Keratinocyte (primary cell): Measurements from ENCODE around the gene SAXO1. TPM values are rescaled to one million over a fixed set of nuclear protein-coding genes. Genes with fewer than 3 reads are reported as not detected.

ENCODE experiments used
- DNase-seq: peaks from one replicate; pipeline ENCODE4 v3.0.0-alpha.2; 2011; ENCODE audit warnings: low read depth, missing footprints, low spot score
- FAIRE-seq: peaks from 2 replicates; lab custom pipeline; 2011; peaks lifted over from hg19 to GRCh38; lab: Jason Lieb, UNC
- H2AFZ ChIP-seq: 2 replicates; pipeline ENCODE4 v1.6.0; 2012; ENCODE audit warnings: low read length, control low read depth, inconsistent platforms; ENCODE audit not compliant: control insufficient read depth
- H3K27ac ChIP-seq: 2 replicates; pipeline ENCODE4 v1.5.1; 2011; ENCODE audit warnings: low read length; ENCODE audit not compliant: control insufficient read depth, insufficient read depth
- H3K27me3 ChIP-seq: 3 replicates; pipeline ENCODE4 v1.6.0; 2011; ENCODE audit warnings: low read length; ENCODE audit not compliant: control insufficient read depth, insufficient read depth; ENCODE audit errors: extremely low read depth
- H3K36me3 ChIP-seq, 2 experiments: 2 replicates in 1 of 2; 3 replicates in 1 of 2; pipeline ENCODE4 v1.5.1; 2011; ENCODE audit warnings: low read length in 2 of 2, mild to moderate bottlenecking in 1 of 2; ENCODE audit not compliant: control insufficient read depth in 2 of 2, insufficient read depth in 2 of 2; ENCODE audit errors: extremely low read depth in 1 of 2
- H3K4me1 ChIP-seq: 3 replicates; pipeline ENCODE4 v1.5.1; 2011; ENCODE audit warnings: low read length; ENCODE audit not compliant: control insufficient read depth, insufficient read depth; ENCODE audit errors: extremely low read depth
- H3K4me2 ChIP-seq: 3 replicates; pipeline ENCODE4 v1.6.0; 2011; ENCODE audit warnings: low read depth, low read length; ENCODE audit not compliant: control insufficient read depth, insufficient read depth; ENCODE audit errors: extremely low read depth
- H3K4me3 ChIP-seq, 3 experiments: fragments of 200-600 bp in 1 of 3; sonication (generic) in 1 of 3; 2 replicates in 2 of 3; 3 replicates in 1 of 3; pipeline ENCODE4 v1.5.1; 2011 to 2016; ENCODE audit warnings: low read length in 3 of 3, mild to moderate bottlenecking in 3 of 3, control low read depth in 2 of 3, inconsistent platforms in 1 of 3, low read depth in 1 of 3, mixed read lengths in 1 of 3, mixed run types in 1 of 3, moderate library complexity in 1 of 3; ENCODE audit not compliant: control insufficient read depth in 2 of 3, insufficient read depth in 2 of 3; ENCODE audit errors: extremely low read depth in 1 of 3
- H3K79me2 ChIP-seq: 2 replicates; pipeline ENCODE4 v1.6.0; 2012; ENCODE audit warnings: low read length; ENCODE audit not compliant: control insufficient read depth, insufficient read depth
- H3K9ac ChIP-seq: 3 replicates; pipeline ENCODE4 v1.6.0; 2011; ENCODE audit warnings: low read length; ENCODE audit not compliant: control insufficient read depth, insufficient read depth; ENCODE audit errors: extremely low read depth
- H3K9me1 ChIP-seq: 3 replicates; pipeline ENCODE4 v1.6.0; 2011; ENCODE audit warnings: low read length; ENCODE audit not compliant: control insufficient read depth, insufficient read depth; ENCODE audit errors: extremely low read depth
- H3K9me3 ChIP-seq: 2 replicates; pipeline ENCODE4 v1.5.1; 2012; ENCODE audit warnings: low read depth, low read length; ENCODE audit not compliant: control insufficient read depth
- H4K20me1 ChIP-seq: 3 replicates; pipeline ENCODE4 v1.6.0; 2011; ENCODE audit warnings: low read length; ENCODE audit not compliant: control insufficient read depth, insufficient read depth; ENCODE audit errors: extremely low read depth
- CTCF ChIP-seq, 3 experiments: IDR thresholded peaks in 1 of 3; conservative IDR thresholded peaks in 1 of 3; optimal IDR thresholded peaks in 1 of 3; 2 replicates in 2 of 3; 3 replicates in 1 of 3; pipeline versions ENCODE3 to v1.5.1; 2011; ENCODE audit warnings: low read length in 3 of 3, mild to moderate bottlenecking in 3 of 3, moderate library complexity in 2 of 3, control low read depth in 1 of 3, inconsistent platforms in 1 of 3; ENCODE audit not compliant: insufficient read depth in 2 of 3; ENCODE audit errors: extremely low read depth in 1 of 3
- EZH2 ChIP-seq: IDR thresholded peaks from one replicate; pipeline ENCODE4 v1.6.1; 2012; ENCODE audit warnings: inconsistent platforms, mild to moderate bottlenecking, low read length, moderate library complexity
- dilution Hi-C: fragments of 300-500 bp; cut with MboI; formaldehyde crosslinking; loops from one replicate; pipeline ENCODE4 v1.7.0; 2020; ENCODE audit warnings: low sequenced_read_pairs; ENCODE audit not compliant: extremely low pct_ligation_motif_present
- polyA plus RNA-seq, 5 experiments: library from polyadenylated mRNA; depleted of rRNA in 3 of 5; stranded (reverse) in 3 of 5; stranded (forward) in 1 of 5; unstranded in 1 of 5; fragments of >200 nt; gene quantifications; 1 replicate in 1 of 5; 2 replicates in 3 of 5; 3 replicates in 1 of 5; pipeline versions ENCODE4 v1.2.1 to v1.2.3, GENCODE V29; 2011 to 2012; ENCODE audit warnings: missing spikeins in 2 of 5, low read depth in 1 of 5, low replicate concordance in 1 of 5

Gene SAXO1
- polyA plus RNA-seq, 1 donor (not counting 4 experiments of a cell fraction or from before 2014, with no cell fraction given), result not detected

- no peak for DNase-seq
- Histone ChIP-seq H3K4me1 (no peaks in the 10 kb centered on the region), H3K27me3 (no peaks in the 10 kb centered on the region), H3K36me3 (no peaks in the 10 kb centered on the region), H3K4me3 (no peak overlapping the region), H3K9me1 (no peaks in the 10 kb centered on the region), H3K27ac (no peak overlapping the region), H3K9ac (no peak overlapping the region), H3K79me2 (no peaks in the 10 kb centered on the region), H2AFZ (no peak overlapping the region), H3K9me3 (no peaks in the 10 kb centered on the region), H4K20me1 (no peaks in the 10 kb centered on the region), H3K4me2 (no peak overlapping the region)
- peak; percentile 86 for FAIRE-seq
- TF ChIP-seq CTCF (optimal IDR thresholded peaks at IDR 0.05 in 1 of 3, IDR thresholded peaks at IDR 0.05 in 1 of 3, conservative IDR thresholded peaks at IDR 0.05 in 1 of 3; ENCODE audit: extremely low read depth in 1 of 3, insufficient read depth in 2 of 3, low read length in 3 of 3) (peak; percentile 55 to 76 (median 65)), EZH2 (no peak)
- dilution Hi-C loops, result no loop called here
Observed at GRCh38 chr9:19028835-19029451, 4.1 kb downstream of the SAXO1 start.

GRCh38 chr9:19027825-19028224, 5.2 kb downstream of the SAXO1 start:
- Histone ChIP-seq H4K20me1 (no peaks in the 10 kb centered on the region), H3K4me3 (no peak overlapping the region), H3K9me1 (no peaks in the 10 kb centered on the region), H2AFZ (no peak overlapping the region), H3K36me3 (no peaks in the 10 kb centered on the region), H3K4me1 (no peaks in the 10 kb centered on the region), H3K27ac (no peak overlapping the region), H3K9ac (no peak overlapping the region), H3K27me3 (no peaks in the 10 kb centered on the region), H3K79me2 (no peaks in the 10 kb centered on the region), H3K9me3 (no peaks in the 10 kb centered on the region), H3K4me2 (no peak overlapping the region)
- no peak for DNase-seq
- FAIRE-seq, result no peak
- TF ChIP-seq EZH2, result no peak
- TF ChIP-seq CTCF (optimal IDR thresholded peaks at IDR 0.05 in 1 of 3, IDR thresholded peaks at IDR 0.05 in 1 of 3, conservative IDR thresholded peaks at IDR 0.05 in 1 of 3; ENCODE audit: extremely low read depth in 1 of 3, insufficient read depth in 2 of 3, low read length in 3 of 3), result no peak
- dilution Hi-C loops, result no loop called here
